Urinary bladder (tissue), 4 donors: ENCODE results near the gene INTS3. TPM values are rescaled to one million over a fixed set of nuclear protein-coding genes. Genes with fewer than 3 reads are reported as not detected.

Experiments used
- DNase-seq: peaks from one replicate; pipeline ENCODE4 v3.0.0-alpha.2; 2015; ENCODE audit errors: extremely low spot score
- H3K27ac ChIP-seq: one replicate; pipeline ENCODE4 v1.5.1; 2013; ENCODE audit warnings: low read depth, mild to moderate bottlenecking, moderate library complexity
- H3K36me3 ChIP-seq: one replicate; pipeline ENCODE4 v1.6.1; 2013; ENCODE audit warnings: mild to moderate bottlenecking, moderate library complexity; ENCODE audit not compliant: insufficient read depth
- H3K4me1 ChIP-seq: one replicate; pipeline ENCODE4 v1.6.1; 2013; ENCODE audit warnings: mild to moderate bottlenecking, moderate library complexity; ENCODE audit not compliant: insufficient read depth
- H3K4me3 ChIP-seq: one replicate; pipeline ENCODE4 v1.5.1; 2013; ENCODE audit warnings: low read depth, low read length
- WGBS: extraction: QIAGEN DNeasy Blood & Tissue Kit; methylation state at CpG from one replicate; pipeline ENCODE4 v1.1.7; 2013; 5-methylcytosine and 5-hydroxymethylcytosine counted together
- polyA plus RNA-seq: library from polyadenylated mRNA; stranded (reverse); fragments of 200-250 nt; gene quantifications from one replicate; pipeline ENCODE4 v1.2.3, GENCODE V29; 2013
- total RNA-seq: library from RNA; depleted of rRNA; stranded (reverse); fragments of >200 nt; gene quantifications from one replicate; pipeline ENCODE4 v1.2.3, GENCODE V29; 2014
- donor health status: healthy with polysubstance abuse.
- donor health status: healthy.

Gene INTS3, protein sequence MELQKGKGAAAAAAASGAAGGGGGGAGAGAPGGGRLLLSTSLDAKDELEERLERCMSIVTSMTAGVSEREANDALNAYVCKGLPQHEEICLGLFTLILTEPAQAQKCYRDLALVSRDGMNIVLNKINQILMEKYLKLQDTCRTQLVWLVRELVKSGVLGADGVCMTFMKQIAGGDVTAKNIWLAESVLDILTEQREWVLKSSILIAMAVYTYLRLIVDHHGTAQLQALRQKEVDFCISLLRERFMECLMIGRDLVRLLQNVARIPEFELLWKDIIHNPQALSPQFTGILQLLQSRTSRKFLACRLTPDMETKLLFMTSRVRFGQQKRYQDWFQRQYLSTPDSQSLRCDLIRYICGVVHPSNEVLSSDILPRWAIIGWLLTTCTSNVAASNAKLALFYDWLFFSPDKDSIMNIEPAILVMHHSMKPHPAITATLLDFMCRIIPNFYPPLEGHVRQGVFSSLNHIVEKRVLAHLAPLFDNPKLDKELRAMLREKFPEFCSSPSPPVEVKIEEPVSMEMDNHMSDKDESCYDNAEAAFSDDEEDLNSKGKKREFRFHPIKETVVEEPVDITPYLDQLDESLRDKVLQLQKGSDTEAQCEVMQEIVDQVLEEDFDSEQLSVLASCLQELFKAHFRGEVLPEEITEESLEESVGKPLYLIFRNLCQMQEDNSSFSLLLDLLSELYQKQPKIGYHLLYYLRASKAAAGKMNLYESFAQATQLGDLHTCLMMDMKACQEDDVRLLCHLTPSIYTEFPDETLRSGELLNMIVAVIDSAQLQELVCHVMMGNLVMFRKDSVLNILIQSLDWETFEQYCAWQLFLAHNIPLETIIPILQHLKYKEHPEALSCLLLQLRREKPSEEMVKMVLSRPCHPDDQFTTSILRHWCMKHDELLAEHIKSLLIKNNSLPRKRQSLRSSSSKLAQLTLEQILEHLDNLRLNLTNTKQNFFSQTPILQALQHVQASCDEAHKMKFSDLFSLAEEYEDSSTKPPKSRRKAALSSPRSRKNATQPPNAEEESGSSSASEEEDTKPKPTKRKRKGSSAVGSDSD
- total RNA-seq = 44.0 TPM
- 35.9 TPM for polyA plus RNA-seq

DNA sequence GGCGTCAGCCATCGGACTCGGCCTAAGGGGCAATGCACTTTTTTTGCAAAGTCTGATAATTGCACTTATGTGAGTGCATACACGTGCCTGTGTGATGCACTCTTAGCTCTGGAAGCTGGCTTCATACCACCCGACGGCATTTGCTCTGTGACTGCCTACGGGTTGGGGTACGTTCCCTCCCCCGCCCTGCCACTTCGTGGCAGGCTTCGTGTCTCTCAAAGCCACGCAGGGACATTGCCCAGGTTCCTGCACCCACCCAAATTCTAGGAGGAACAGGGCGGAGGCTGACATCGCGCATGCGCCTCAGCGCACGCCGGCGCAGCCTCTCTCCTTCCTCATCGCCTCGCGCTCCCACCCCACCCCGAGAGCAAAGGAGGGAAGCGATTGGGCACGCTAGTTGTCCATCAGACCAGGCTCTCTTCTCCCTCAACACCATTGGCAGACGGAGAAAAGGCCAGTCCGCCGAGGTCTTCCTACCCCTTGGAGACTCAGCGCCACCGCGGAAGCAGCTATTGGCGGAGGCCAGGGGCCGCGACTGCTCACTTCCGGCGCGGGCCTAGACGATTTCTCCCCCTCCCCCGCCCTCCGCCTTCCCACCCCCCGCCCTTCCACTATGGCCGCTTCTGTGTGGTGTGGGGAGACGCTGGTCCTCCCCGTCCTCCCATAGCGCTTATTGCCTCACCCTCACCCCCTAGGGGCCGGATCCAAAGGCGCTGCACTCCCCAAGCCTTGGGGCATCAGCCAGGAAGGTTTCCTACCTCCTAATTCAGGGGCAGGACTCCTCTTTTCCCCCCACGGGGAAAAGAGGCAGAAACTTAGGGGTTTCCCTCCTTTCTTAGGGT lies at the start of gene INTS3:
INTS3 (plus strand) TSS at position 588 of the 842 bp plus-strand sequence. CDS start 585 bp downstream, outside the sequence.
- Histone ChIP-seq H3K4me3 (peak within 1 kb of the TSS; percentile 76), H3K27ac (peak within 1 kb of the TSS; percentile 94), H3K4me1 (no peaks in the 10 kb centered on the region), H3K36me3 (no peaks in the 10 kb centered on the region)
- under 1% methylated on average over 49 of the region's 49 CpGs for WGBS
- DNase-seq = peak; percentile 100

DNA sequence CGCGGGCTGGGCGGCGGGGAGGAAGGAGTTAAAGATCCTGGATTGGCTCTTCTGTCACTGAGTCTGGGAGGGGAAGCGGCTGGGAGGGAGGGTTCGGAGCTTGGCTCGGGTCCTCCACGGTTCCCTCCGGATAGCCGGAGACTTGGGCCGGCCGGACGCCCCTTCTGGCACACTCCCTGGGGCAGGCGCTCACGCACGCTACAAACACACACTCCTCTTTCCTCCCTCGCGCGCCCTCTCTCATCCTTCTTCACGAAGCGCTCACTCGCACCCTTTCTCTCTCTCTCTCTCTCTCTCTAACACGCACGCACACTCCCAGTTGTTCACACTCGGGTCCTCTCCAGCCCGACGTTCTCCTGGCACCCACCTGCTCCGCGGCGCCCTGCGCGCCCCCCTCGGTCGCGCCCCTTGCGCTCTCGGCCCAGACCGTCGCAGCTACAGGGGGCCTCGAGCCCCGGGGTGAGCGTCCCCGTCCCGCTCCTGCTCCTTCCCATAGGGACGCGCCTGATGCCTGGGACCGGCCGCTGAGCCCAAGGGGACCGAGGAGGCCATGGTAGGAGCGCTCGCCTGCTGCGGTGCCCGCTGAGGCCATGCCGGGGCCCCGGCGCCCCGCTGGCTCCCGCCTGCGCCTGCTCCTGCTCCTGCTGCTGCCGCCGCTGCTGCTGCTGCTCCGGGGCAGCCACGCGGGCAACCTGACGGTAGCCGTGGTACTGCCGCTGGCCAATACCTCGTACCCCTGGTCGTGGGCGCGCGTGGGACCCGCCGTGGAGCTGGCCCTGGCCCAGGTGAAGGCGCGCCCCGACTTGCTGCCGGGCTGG lies 49.1 kb upstream of the INTS3 start, which contains the start of gene NPR1:
NPR1 (plus strand) TSS at position 170 of the 818 bp plus-strand sequence; CDS start at position 591, 421 bp downstream.
- H3K36me3 ChIP-seq = no peaks in the 10 kb centered on the region
- under 1% methylated on average over 78 of the region's 78 CpGs for WGBS
- H3K27ac ChIP-seq = peak within 1 kb of the TSS; percentile 41
- no peak for DNase-seq
- H3K4me3 ChIP-seq = peak within 1 kb of the TSS; percentile 58
- no peaks in the 10 kb centered on the region for H3K4me1 ChIP-seq

DNA sequence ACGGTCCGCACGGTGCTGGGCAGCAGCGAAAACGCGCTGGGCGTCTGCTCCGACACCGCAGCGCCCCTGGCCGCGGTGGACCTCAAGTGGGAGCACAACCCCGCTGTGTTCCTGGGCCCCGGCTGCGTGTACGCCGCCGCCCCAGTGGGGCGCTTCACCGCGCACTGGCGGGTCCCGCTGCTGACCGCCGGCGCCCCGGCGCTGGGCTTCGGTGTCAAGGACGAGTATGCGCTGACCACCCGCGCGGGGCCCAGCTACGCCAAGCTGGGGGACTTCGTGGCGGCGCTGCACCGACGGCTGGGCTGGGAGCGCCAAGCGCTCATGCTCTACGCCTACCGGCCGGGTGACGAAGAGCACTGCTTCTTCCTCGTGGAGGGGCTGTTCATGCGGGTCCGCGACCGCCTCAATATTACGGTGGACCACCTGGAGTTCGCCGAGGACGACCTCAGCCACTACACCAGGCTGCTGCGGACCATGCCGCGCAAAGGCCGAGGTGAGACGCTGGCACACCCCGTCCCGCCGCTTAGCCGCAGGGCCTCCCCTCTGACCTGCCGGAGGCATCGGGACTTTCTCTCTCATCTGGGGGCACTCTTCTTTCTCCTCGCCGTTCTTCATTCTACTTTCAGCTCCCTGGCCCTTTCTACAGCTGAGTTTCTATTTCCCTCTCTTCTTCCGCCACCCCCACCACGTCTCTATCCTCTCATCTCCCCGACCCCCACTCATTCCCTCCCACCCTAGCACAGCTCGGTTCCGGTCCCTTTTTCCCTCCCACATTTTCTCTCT lies 48.3 kb upstream of the INTS3 start:
- DNase-seq = no peak

DNA sequence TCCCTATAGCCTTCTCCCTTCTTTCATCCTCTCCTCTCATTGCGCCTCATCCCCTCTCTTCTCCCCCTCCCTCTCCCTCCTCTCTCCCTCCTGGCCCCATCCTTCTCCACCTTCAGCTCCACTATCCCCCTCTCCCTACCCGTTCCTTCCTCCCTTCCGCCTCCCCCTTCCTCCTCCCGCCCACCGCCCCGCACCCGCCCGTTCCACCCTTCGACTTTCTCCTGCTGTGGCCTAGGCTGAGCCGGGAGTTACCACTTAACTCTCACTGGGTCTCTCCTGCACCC lies 47.8 kb upstream of the INTS3 start:
- DNase-seq = no peak
- H3K36me3 ChIP-seq = no peaks in the 10 kb centered on the region
- no peak overlapping the region for H3K27ac ChIP-seq
- H3K4me1 ChIP-seq = no peaks in the 10 kb centered on the region
- WGBS = 38% methylated on average over 10 of the region's 10 CpGs
- H3K4me3 ChIP-seq = peak overlapping the region; percentile 58

More for the DNA sequence above, 48.3 kb upstream of the INTS3 start:
- Histone ChIP-seq H3K27ac (no peak overlapping the region), H3K36me3 (no peaks in the 10 kb centered on the region), H3K4me1 (no peaks in the 10 kb centered on the region), H3K4me3 (peak overlapping the region; percentile 58)
- 4% methylated on average over 73 of the region's 73 CpGs for WGBS

DNA sequence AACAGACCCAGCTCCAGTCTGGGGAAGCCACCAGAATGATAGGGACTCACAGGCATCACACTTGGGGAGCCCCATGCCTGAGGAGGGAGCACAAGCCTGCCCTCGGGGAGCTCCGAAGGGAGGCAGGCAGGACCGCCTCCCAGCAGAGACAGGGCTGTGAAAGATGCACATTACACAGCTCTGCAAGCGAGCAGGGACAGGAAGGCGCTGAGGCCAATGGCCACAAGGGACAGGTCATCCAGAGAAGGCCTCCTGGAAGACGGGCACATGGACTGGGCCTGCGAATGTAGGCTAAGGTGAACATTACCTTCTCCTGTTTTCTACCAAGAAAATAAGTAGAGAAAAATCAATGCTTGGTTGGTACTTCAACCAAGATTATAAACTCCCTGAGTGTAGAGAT lies 45.1 kb upstream of the INTS3 start:
- Histone ChIP-seq H3K4me3 (no peak overlapping the region), H3K4me1 (no peaks in the 10 kb centered on the region), H3K27ac (no peak overlapping the region), H3K36me3 (no peaks in the 10 kb centered on the region)
- no peak for DNase-seq
- WGBS = 87% methylated on average over 7 of the region's 7 CpGs

DNA sequence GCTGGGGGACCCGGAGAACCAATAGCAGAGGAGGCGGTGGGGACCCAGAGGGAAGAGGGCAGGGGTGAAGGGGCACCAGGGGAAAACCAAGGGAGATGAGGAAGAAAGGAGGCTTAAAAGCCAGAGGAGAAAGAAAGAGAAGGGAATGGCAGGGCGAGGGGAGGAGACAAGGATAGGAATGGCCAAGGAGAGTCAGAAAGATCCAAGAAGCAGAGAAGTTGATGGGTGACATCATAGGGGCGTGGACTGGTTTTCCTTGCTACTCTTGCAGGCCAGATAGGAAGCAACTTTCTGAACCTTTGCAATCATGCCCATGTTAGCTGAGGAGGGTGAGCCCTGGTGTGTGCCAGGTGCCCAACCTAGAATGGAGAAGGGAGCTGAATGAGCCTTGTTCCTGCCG lies 44.0 kb upstream of the INTS3 start:
- 84% methylated on average over 5 of the region's 5 CpGs for WGBS
- no peaks in the 10 kb centered on the region for H3K36me3 ChIP-seq
- H3K4me3 ChIP-seq = no peak overlapping the region
- no peaks in the 10 kb centered on the region for H3K4me1 ChIP-seq
- no peak for DNase-seq
- H3K27ac ChIP-seq = no peak overlapping the region

DNA sequence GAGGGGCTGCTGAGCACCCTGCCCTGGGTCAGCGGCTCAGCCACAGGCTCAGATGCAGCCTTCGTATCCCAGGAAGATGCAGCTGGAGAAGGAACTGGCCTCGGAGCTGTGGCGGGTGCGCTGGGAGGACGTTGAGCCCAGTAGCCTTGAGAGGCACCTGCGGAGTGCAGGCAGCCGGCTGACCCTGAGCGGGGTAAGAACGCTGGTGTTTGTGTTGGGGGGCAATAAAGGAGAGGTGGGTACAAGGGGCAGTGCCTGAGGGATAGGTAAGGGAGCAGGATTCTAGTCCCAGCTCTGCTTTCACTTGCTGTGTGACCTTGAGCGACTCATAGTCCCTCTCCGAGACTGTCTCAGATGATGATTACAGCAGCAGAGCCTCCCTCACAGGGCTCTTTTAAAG lies 43.0 kb upstream of the INTS3 start:
- Histone ChIP-seq H3K36me3 (no peaks in the 10 kb centered on the region), H3K27ac (no peak overlapping the region)
- no peak for DNase-seq

DNA sequence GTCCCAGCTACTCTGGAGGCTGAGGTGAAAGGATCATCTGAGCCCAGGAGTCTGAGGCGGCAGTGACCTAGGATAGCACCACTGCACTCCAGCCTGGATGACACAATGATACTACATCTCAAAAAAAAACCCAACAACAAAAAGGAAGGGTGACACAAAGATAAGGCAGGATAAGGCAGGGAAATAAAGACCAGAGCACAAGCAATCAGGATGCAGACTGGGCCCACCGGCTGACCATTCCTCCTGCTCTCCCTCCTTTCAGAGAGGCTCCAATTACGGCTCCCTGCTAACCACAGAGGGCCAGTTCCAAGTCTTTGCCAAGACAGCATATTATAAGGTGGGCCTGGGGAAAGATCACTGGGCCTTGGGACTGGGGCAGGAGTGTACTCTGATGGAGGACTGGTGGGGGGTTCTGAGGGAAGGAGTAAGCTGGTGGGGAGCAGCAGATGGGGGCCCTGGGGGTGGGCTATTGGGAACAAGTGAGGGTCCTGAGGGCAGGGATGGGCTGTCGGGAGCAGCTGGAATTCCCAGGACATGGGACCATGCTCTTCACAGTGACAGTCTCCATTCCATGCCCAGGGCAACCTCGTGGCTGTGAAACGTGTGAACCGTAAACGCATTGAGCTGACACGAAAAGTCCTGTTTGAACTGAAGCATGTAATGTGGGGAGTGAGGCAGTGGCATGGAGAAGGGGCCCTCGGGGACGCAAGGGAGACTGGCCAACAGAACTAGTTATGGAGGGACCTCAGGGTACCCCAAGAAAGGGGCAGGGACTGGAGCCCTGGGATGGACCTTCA lies 42.1 kb upstream of the INTS3 start:
- no peak overlapping the region for H3K27ac ChIP-seq
- DNase-seq = no peak
- no peaks in the 10 kb centered on the region for H3K4me1 ChIP-seq
- 74% methylated on average over 11 of the region's 11 CpGs for WGBS
- H3K4me3 ChIP-seq = no peak overlapping the region
- H3K36me3 ChIP-seq = no peaks in the 10 kb centered on the region

More for the DNA sequence above, 43.0 kb upstream of the INTS3 start:
- no peaks in the 10 kb centered on the region for H3K4me1 ChIP-seq
- 87% methylated on average over 12 of the region's 12 CpGs for WGBS
- no peak overlapping the region for H3K4me3 ChIP-seq

DNA sequence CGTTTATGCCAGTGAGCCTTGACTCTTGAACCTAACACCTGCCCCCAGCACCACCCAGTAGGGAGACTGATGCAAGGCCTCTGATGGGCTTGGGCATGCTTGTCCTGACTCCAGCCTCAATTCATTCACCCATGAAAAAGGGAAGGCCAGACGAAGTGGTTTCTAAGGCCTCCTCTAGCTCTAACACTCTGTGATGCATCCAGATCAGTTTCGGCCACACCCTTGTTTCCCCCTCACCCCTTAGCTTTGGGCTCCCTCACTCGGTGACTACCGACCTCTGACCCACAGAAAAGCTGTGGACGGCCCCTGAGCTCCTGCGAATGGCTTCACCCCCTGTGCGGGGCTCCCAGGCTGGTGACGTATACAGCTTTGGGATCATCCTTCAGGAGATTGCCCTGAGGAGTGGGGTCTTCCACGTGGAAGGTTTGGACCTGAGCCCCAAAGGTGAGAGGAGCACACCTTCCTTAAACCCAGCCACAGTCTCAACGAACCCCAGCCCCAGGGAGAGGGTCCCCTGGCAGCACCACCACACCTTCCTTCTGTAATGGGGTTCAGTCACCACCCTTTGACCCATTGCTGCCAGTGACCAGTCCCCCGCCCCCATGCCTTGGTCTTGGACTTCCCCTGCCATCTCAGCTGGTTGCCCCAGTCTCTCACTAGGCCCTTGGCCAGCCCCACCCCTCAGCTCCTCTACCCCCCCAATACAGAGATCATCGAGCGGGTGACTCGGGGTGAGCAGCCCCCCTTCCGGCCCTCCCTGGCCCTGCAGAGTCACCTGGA lies 40.3 kb upstream of the INTS3 start:
- 85% methylated on average over 16 of the region's 16 CpGs for WGBS
- Histone ChIP-seq H3K4me3 (no peak overlapping the region), H3K4me1 (no peaks in the 10 kb centered on the region), H3K36me3 (no peaks in the 10 kb centered on the region), H3K27ac (no peak overlapping the region)
- no peak for DNase-seq

DNA sequence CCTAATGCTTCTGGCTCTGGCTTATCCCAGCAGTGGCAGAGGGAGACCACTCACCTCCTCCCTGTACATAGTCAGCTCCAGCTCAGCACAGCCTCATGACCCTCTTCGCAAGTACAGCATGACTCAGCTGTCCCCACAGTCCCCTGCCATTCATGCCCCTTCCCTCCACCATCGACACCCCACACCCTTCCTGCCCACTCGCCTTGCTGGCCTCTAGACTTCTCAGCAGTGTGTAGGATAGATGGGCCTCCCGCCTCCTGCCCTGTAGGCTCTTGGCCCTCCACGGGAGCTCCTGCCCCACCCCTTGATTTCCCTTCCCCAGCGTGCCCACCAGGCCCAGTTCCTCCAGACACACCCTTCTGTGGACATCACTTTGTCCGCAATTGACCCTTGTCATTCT lies 39.6 kb upstream of the INTS3 start:
- Histone ChIP-seq H3K4me1 (no peaks in the 10 kb centered on the region), H3K4me3 (no peak overlapping the region), H3K27ac (no peak overlapping the region), H3K36me3 (no peaks in the 10 kb centered on the region)
- 80% methylated on average over 7 of the region's 7 CpGs for WGBS
- DNase-seq = no peak
